ENCODE results near the gene ZNF117. TPM values are rescaled to one million over a fixed set of nuclear protein-coding genes. Genes with fewer than 3 reads are reported as not detected.
"Not testable (repeated sequence)": the region's sequence is repeated elsewhere in the genome, so short reads cannot be mapped to it uniquely, and the experiment has no call there.

Gene ZNF117
- total and polyA plus RNA-seq, 2 of the 4 experiments (the other 2 are of a cell fraction), result 2.9 to 4.0 TPM

DNA sequence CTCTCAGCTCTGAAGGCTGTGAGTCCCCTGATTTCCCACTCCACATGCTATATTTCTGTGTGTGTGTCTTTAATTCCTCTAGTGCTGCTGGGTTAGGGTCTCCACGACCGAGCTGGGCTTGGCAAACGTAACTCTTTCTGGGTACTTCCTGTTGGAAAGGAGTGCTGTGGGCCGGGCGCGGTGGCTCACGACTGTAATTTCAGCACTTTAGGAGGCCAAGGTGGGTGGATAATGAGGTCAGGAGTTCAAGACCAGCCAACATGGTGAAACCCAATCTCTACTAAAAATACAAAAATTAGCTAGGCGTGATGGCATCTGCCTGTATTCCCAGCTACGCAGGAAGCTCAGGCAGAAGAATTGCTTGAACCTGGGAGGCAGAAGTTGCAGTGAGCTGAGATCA is 40.2 kb downstream of the ZNF117 start:
- H3K9me1 ChIP-seq (ENCODE audit: insufficient read depth, low read length); H3K27ac ChIP-seq (ENCODE audit: insufficient read depth, low read length); H3K4me1 ChIP-seq (ENCODE audit: control insufficient read depth, insufficient read depth, low read length); H4K20me1 ChIP-seq (ENCODE audit: insufficient read depth, low read length); H4K5ac ChIP-seq (ENCODE audit: low read depth, low read length); H2AK9ac ChIP-seq (replicated peaks; ENCODE audit: low read depth, low read length, poor library complexity); H3K18ac ChIP-seq (ENCODE audit: low read depth, low read length); H3K79me1 ChIP-seq (ENCODE audit: low read depth in 1 of 2, low read length in 2 of 2); H3K4ac ChIP-seq (ENCODE audit: low read depth, low read length); H3K4me3 ChIP-seq (ENCODE audit: insufficient read depth, low read depth, low read length); H2BK5ac ChIP-seq (ENCODE audit: low read depth, low read length, poor library complexity, severe bottlenecking); H2AFZ ChIP-seq (replicated peaks; ENCODE audit: low read length, poor library complexity); POLR2A ChIA-PET (ENCODE audit: unreplicated experiment); DNase-seq; H2BK20ac ChIP-seq (ENCODE audit: low read depth, low read length); H3K14ac ChIP-seq (replicated peaks; ENCODE audit: low read depth, low read length); BruUV-seq (replicated peaks); H4K91ac ChIP-seq (ENCODE audit: insufficient read depth, low read depth, low read length); H3K9me3 ChIP-seq (ENCODE audit: control insufficient read depth, insufficient read depth, low read length); H3K36me3 ChIP-seq (ENCODE audit: control insufficient read depth, insufficient read depth, low read length); H2BK120ac ChIP-seq (ENCODE audit: low read depth, low read length); H3K9ac ChIP-seq (ENCODE audit: low read depth, low read length); H2AK5ac ChIP-seq (ENCODE audit: low read depth, low read length); H2BK15ac ChIP-seq (ENCODE audit: low read depth, low read length); ATAC-seq (ENCODE audit: low read depth); H4K8ac ChIP-seq (ENCODE audit: low read depth in 2 of 2, low read length in 2 of 2); dilution Hi-C loops (cut with HindIII; ENCODE audit: low sequenced_read_pairs, unreplicated experiment); H3K4me2 ChIP-seq (ENCODE audit: low read depth, low read length); H3K23ac ChIP-seq (ENCODE audit: low read depth, low read length); H3K56ac ChIP-seq (ENCODE audit: extremely low read depth, insufficient read depth, low read length): not testable (repeated sequence)
- no CpG with 5 or more reads among the region's 9 CpGs for WGBS, 2 experiments (ENCODE audit: extremely low coverage in 2 of 2, insufficient read length in 1 of 2)
- CTCF ChIA-PET, result interaction anchor here (2.3 kb wide), 1 partner anchor 357 kb away, joined by 15 read pairs; no protein-coding TSS in a partner anchor
- H3K27me3 ChIP-seq (ENCODE audit: control insufficient read depth, insufficient read depth, low read length), result peaks cover 26% of the 10 kb centered on the region
- intact Hi-C loops (cut with micrococcal nuclease) (loop anchor here (1.0 kb wide), 2 partner anchors 357 to 497 kb away; no protein-coding TSS in a partner anchor), in situ Hi-C loops (cut with MboI; ENCODE audit: low sequenced_read_pairs) (loop anchor here (5.0 kb wide), 1 partner anchor 357 kb away; no protein-coding TSS in a partner anchor)

DNA sequence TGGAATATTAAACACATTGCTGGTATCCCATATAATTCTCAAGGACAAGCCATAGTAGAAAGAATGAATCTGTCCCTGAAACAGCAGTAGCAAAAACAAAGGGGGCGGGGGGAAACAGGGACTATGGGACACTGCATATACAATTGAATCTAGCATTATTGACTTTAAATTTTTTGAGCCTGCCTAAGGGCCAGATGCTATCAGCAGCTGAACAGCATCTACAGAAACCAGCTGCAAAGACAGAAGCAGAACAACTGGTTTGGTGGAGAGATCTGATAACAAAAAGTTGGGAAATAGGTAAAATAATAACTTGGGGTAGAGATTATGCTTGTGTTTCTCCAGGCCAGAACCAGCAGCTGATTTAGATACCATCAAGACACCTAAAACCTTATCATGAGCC is 42.1 kb downstream of the ZNF117 start:
- H3K9ac ChIP-seq (ENCODE audit: low read depth, low read length); ATAC-seq (ENCODE audit: low read depth); H3K4me1 ChIP-seq (ENCODE audit: control insufficient read depth, insufficient read depth, low read length); H3K56ac ChIP-seq (ENCODE audit: extremely low read depth, insufficient read depth, low read length); H2BK15ac ChIP-seq (ENCODE audit: low read depth, low read length); H2BK5ac ChIP-seq (ENCODE audit: low read depth, low read length, poor library complexity, severe bottlenecking); in situ Hi-C loops (cut with MboI; ENCODE audit: low sequenced_read_pairs); H3K4ac ChIP-seq (ENCODE audit: low read depth, low read length); H3K27ac ChIP-seq (ENCODE audit: insufficient read depth, low read length); H3K9me3 ChIP-seq (ENCODE audit: control insufficient read depth, insufficient read depth, low read length); intact Hi-C loops (cut with micrococcal nuclease); H4K91ac ChIP-seq (ENCODE audit: insufficient read depth, low read depth, low read length); H3K4me2 ChIP-seq (ENCODE audit: low read depth, low read length); CTCF ChIA-PET; BruUV-seq (replicated peaks); H3K4me3 ChIP-seq (ENCODE audit: insufficient read depth, low read depth, low read length); H3K18ac ChIP-seq (ENCODE audit: low read depth, low read length); H3K79me1 ChIP-seq (ENCODE audit: low read depth in 1 of 2, low read length in 2 of 2); H2AK5ac ChIP-seq (ENCODE audit: low read depth, low read length); H2BK120ac ChIP-seq (ENCODE audit: low read depth, low read length); H4K20me1 ChIP-seq (ENCODE audit: insufficient read depth, low read length); H2AFZ ChIP-seq (replicated peaks; ENCODE audit: low read length, poor library complexity); H3K14ac ChIP-seq (replicated peaks; ENCODE audit: low read depth, low read length); DNase-seq; H2BK20ac ChIP-seq (ENCODE audit: low read depth, low read length); H3K36me3 ChIP-seq (ENCODE audit: control insufficient read depth, insufficient read depth, low read length); H4K8ac ChIP-seq (ENCODE audit: low read depth in 2 of 2, low read length in 2 of 2); H3K9me1 ChIP-seq (ENCODE audit: insufficient read depth, low read length); dilution Hi-C loops (cut with HindIII; ENCODE audit: low sequenced_read_pairs, unreplicated experiment); POLR2A ChIA-PET (ENCODE audit: unreplicated experiment); H2AK9ac ChIP-seq (replicated peaks; ENCODE audit: low read depth, low read length, poor library complexity); H4K5ac ChIP-seq (ENCODE audit: low read depth, low read length); H3K23ac ChIP-seq (ENCODE audit: low read depth, low read length): not testable (repeated sequence)
- H3K27me3 ChIP-seq (ENCODE audit: control insufficient read depth, insufficient read depth, low read length), result peaks cover 29% of the 10 kb centered on the region
- WGBS, 2 experiments (ENCODE audit: extremely low coverage in 2 of 2, insufficient read length in 1 of 2), result no CpG with 5 or more reads among the region's 1 CpG

Data from IMR-90 (cell line).